Heart left ventricle (tissue), 16 donors: ENCODE data around the gene TLE5. TPM values are rescaled to one million over a fixed set of nuclear protein-coding genes. Genes with fewer than 3 reads are reported as not detected.
A peak's percentile ranks its signal among the peaks of the same experiment; 100 is the strongest.
"Not testable (repeated sequence)": the region's sequence is repeated elsewhere in the genome, so short reads cannot be mapped to it uniquely, and the experiment has no call there.

Experiments
- ATAC-seq, 4 donors: fragments of 200-7000 bp; cut with Tn5 transposase; one replicate each; pipeline ENCODE4 v1.9.1; 2020 to 2022; ENCODE audit warnings: moderate library complexity in 4 of 4, mild to moderate bottlenecking in 3 of 4, moderate number of reproducible peaks in 1 of 4
- DNase-seq, 5 donors: peaks; one replicate each; pipeline ENCODE4 v3.0.0-alpha.2; 2020
- H3K27ac ChIP-seq, 12 donors: fragments of 200-600 bp; sonication (generic) in 4 of 12; one replicate each; pipeline versions ENCODE4 v1.5.0 to v1.8.0; 2016 to 2022; ENCODE audit warnings: mild to moderate bottlenecking in 2 of 12
- H3K27me3 ChIP-seq, 9 donors: fragments of 200-600 bp; sonication (generic) in 2 of 9; one replicate each; pipeline versions ENCODE4 v1.5.1 to v1.8.0; 2016 to 2022; ENCODE audit warnings: mild to moderate bottlenecking in 3 of 9
- H3K36me3 ChIP-seq, 9 donors: fragments of 200-600 bp; sonication (generic) in 2 of 9; one replicate each; pipeline versions ENCODE4 v1.5.0 to v1.8.0; 2018 to 2022; ENCODE audit warnings: mild to moderate bottlenecking in 2 of 9
- H3K4me1 ChIP-seq, 12 donors: fragments of 200-600 bp; sonication (generic) in 4 of 12; one replicate each; pipeline versions ENCODE4 v1.5.0 to v1.8.0; 2016 to 2022; ENCODE audit warnings: mild to moderate bottlenecking in 3 of 12
- H3K4me3 ChIP-seq, 12 donors: fragments of 200-600 bp; sonication (generic) in 4 of 12; one replicate each; pipeline versions ENCODE4 v1.5.0 to v1.8.0; 2017 to 2022; ENCODE audit warnings: mild to moderate bottlenecking in 9 of 12, moderate library complexity in 4 of 12
- H3K9me3 ChIP-seq, 12 donors: fragments of 200-600 bp; sonication (generic) in 4 of 12; one replicate each; pipeline versions ENCODE4 v1.5.0 to v1.8.0; 2016 to 2022; ENCODE audit warnings: mild to moderate bottlenecking in 1 of 12
- CTCF ChIP-seq, 12 donors: fragments of 200-600 bp; sonication (generic) in 4 of 12; IDR thresholded peaks; one replicate each; pipeline versions ENCODE4 v1.5.0 to v1.8.0; 2018 to 2022; ENCODE audit warnings: antibody characterized with exemption in 12 of 12, mild to moderate bottlenecking in 5 of 12
- POLR2A ChIP-seq, 2 donors: fragments of 450-650 bp; IDR thresholded peaks; one replicate each; pipeline ENCODE4 v1.6.1; 2017; ENCODE audit warnings: antibody characterized with exemption in 2 of 2, mild to moderate bottlenecking in 2 of 2, moderate library complexity in 2 of 2
- WGBS, 4 donors: extraction: QIAGEN DNeasy Blood & Tissue Kit in 2 of 4; methylation state at CpG; one replicate each; pipeline versions ENCODE4 v1.1.5 to v1.1.7; 2013 to 2018; 5-methylcytosine and 5-hydroxymethylcytosine counted together
- intact Hi-C, 10 donors: fragments of 100-400 bp; cut with DNase I; formaldehyde crosslinking; loops; one replicate each; pipeline versions ENCODE4 v1.11.1 to v1.14.2; 2022
- polyA plus RNA-seq, 2 donors: library from polyadenylated mRNA; stranded (reverse); fragments of 200-250 nt; gene quantifications; one replicate each; pipeline ENCODE4 v1.2.3, GENCODE V29; 2013
- total RNA-seq, 9 donors: library from RNA; depleted of rRNA in 2 of 9; stranded (reverse); fragments of >200 nt in 2 of 9; fragmentation: NEBNext Ultra II Directional in 3 of 9; extraction: Animal tissue kit (Norgen Biotek cat#: 25700) in 3 of 9; gene quantifications; one replicate each; pipeline versions ENCODE4 v1.1.0 to v1.2.4, GENCODE V29; 2016 to 2023
- donor health status: ischemic (EF 13 %, LVEDD 7.1; RV severe dilation, severe dysfunction).
- donor health status: healthy with polysubstance abuse.
- donor health status: DM: no; HTN: yes; CAD: no.
- donor health status: DM: no; HTN: no; CAD: no.
- donor health status: ischemic (EF 25% LVEDD 6.9; RV normal size, moderate dysfunction).
- donor health status: ischemic (EF 25% LVEDD 5.7; RV mildly dilated, moderate dysfunction).
- donor health status: healthy.
- donor health status: DM: yes; HTN: yes; CAD: no.
- donor health status: ischemic (EF 35%, LVEDD 5.7; RV mildly dilated, moderate dysfunction).
- donor health status: nonischemic (EF 11% LVEDD 7.7; RV severe dilation, severe dysfunction).
- donor health status: DM: yes; HTN: yes; CAD: no.
- donor health status: PGD.
- donor health status: ischemic (EF 29% LVEDD 5.4; RV normal size, mild dysfunction).
- donor health status: nonischemic (EF 23%, LVEDD 6.1; RV moderate dilation, normal function).

Gene TLE5
- total and polyA plus RNA-seq, 11 donors: 593 to 1,459 (median 711) TPM

- no peak for DNase-seq
- no peak overlapping the region for H3K27ac ChIP-seq
- intact Hi-C loops: no loop called here
These were observed 9.1 kb downstream of the TLE5 start for GRCh38 chr19:3053218-3053621.

GRCh38 chr19:3050016-3050415, 12.3 kb downstream of the TLE5 start:
- H3K36me3 ChIP-seq: peaks cover 0 to 28% (median 21%) of the 10 kb centered on the region in 9 donors
- DNase-seq, intact Hi-C loops, H3K27ac ChIP-seq, H3K9me3 ChIP-seq, H3K27me3 ChIP-seq, H3K4me3 ChIP-seq, ATAC-seq: not testable (repeated sequence)
- 92 to 99% (median 97%) methylated on average over 7 of the region's 7 CpGs for WGBS, 4 donors
- peaks cover 0 to 15% (median 7%) of the 10 kb centered on the region in 12 donors for H3K4me1 ChIP-seq

More at GRCh38 chr19:3053218-3053621, 9.1 kb downstream of the TLE5 start:
- WGBS, 4 donors: 65 to 77% (median 71%) methylated on average over 15 of the region's 15 CpGs
- H3K36me3 ChIP-seq: peaks cover 0 to 57% (median 48%) of the 10 kb centered on the region in 9 donors
- H3K27me3 ChIP-seq: no peaks in the 10 kb centered on the region
- H3K4me1 ChIP-seq: peaks cover 0 to 34% (median 20%) of the 10 kb centered on the region in 12 donors
- TF ChIP-seq CTCF (IDR thresholded peaks at IDR 0.05): no peak
- TF ChIP-seq POLR2A (IDR thresholded peaks at IDR 0.05): no peak
- no peak for ATAC-seq
- no peaks in the 10 kb centered on the region for H3K9me3 ChIP-seq
- no peak overlapping the region for H3K4me3 ChIP-seq

- Histone ChIP-seq H3K27ac (no peak overlapping the region), H3K4me3 (no peak overlapping the region), H3K9me3 (no peaks in the 10 kb centered on the region), H3K36me3 (peaks cover 0 to 19% (median 12%) of the 10 kb centered on the region in 9 donors), H3K4me1 (peaks cover 0 to 13% (median 7%) of the 10 kb centered on the region in 12 donors), H3K27me3 (peaks cover 0 to 2% (median 0%) of the 10 kb centered on the region in 9 donors)
- intact Hi-C loops: no loop called here
- ATAC-seq (no peak), DNase-seq (no peak)
- no peak for TF ChIP-seq POLR2A (IDR thresholded peaks at IDR 0.05)
- 95 to 100% (median 98%) methylated on average over 3 of the region's 3 CpGs for WGBS, 4 donors
These were observed 13.2 kb downstream of the TLE5 start for GRCh38 chr19:3049089-3049488.

DNA sequence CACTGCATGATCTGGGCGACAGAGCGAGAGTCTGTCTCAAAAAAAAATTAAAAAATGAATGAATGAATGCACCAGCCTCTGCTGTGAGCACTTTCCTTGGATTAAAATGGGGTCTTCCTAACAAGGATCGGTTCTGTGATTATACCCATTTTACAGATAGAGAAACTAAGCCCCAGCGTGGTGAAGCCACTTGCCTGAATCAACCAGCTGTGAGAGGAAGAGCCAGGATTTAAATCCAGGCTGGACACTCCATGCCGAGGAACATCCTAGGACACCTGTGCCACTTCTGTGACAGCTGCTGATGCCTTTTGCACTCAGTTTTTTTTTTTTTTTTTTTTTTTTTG, 14.1 kb downstream of the TLE5 start:
- H3K4me3 ChIP-seq: peak overlapping the region in 5 of 12 donors; percentile 25 to 65 (median 54)

More for the DNA sequence above, 14.1 kb downstream of the TLE5 start:
- intact Hi-C loops: no loop called here
- DNase-seq (no peak), ATAC-seq (no peak)
- TF ChIP-seq CTCF (IDR thresholded peaks at IDR 0.05) (no peak), POLR2A (IDR thresholded peaks at IDR 0.05) (no peak)
- no peaks in the 10 kb centered on the region for H3K9me3 ChIP-seq
- H3K4me1 ChIP-seq: peaks cover 0 to 13% (median 7%) of the 10 kb centered on the region in 12 donors
- 88 to 93% (median 91%) methylated on average over 5 of the region's 5 CpGs for WGBS, 4 donors
- H3K27ac ChIP-seq: peak overlapping the region in 1 of 12 donors; percentile 90
- peaks cover 0 to 2% (median 0%) of the 10 kb centered on the region in 9 donors for H3K27me3 ChIP-seq
- peaks cover 0 to 10% (median 3%) of the 10 kb centered on the region in 9 donors for H3K36me3 ChIP-seq
